Osteocyte (in vitro differentiated cells): Measurements from ENCODE around the gene SOX9. TPM values are rescaled to one million over a fixed set of nuclear protein-coding genes. Genes with fewer than 3 reads are reported as not detected.

Source experiments
- DNase-seq: peaks from one replicate; pipeline ENCODE4 v3.0.0; 2021; ENCODE audit warnings: mixed read lengths; ENCODE audit not compliant: unreplicated experiment; ENCODE audit errors: extremely low spot score
- H3K27ac Mint-ChIP-seq: one replicate; pipeline ENCODE4 v1.8.0; 2021; ENCODE audit warnings: mild to moderate bottlenecking, mixed read lengths; ENCODE audit not compliant: unreplicated experiment
- H3K27me3 Mint-ChIP-seq: one replicate; pipeline ENCODE4 v1.8.0; 2021; ENCODE audit warnings: mixed read lengths; ENCODE audit not compliant: unreplicated experiment
- H3K36me3 Mint-ChIP-seq: one replicate; pipeline ENCODE4 v1.8.0; 2021; ENCODE audit warnings: mixed read lengths; ENCODE audit not compliant: unreplicated experiment
- H3K4me1 Mint-ChIP-seq: one replicate; pipeline ENCODE4 v1.8.0; 2021; ENCODE audit warnings: mixed read lengths; ENCODE audit not compliant: unreplicated experiment
- H3K4me3 Mint-ChIP-seq: one replicate; pipeline ENCODE4 v1.8.0; 2021; ENCODE audit warnings: mild to moderate bottlenecking, moderate library complexity, mixed read lengths; ENCODE audit not compliant: unreplicated experiment
- H3K9me3 Mint-ChIP-seq: one replicate; pipeline ENCODE4 v1.8.0; 2021; ENCODE audit warnings: mixed read lengths; ENCODE audit not compliant: unreplicated experiment
- CTCF ChIP-seq: fragments of 200-600 bp; sonication (generic); IDR thresholded peaks from 2 replicates; pipeline ENCODE4 v1.5.0; 2021; ENCODE audit warnings: antibody characterized with exemption, mild to moderate bottlenecking, moderate library complexity
- total RNA-seq: library from RNA; stranded (reverse); gene quantifications from 2 replicates; pipeline ENCODE4 v1.2.1, GENCODE V29; 2021

The SOX9 gene
- total RNA-seq, 1 donor from 2014 or later, result 1.9 TPM

GRCh38 chr17:72162569-72162968 lies 41.7 kb downstream of the SOX9 start:
- Mint-ChIP-seq H3K36me3 (no peaks in the 10 kb centered on the region), H3K27me3 (peaks cover 21% of the 10 kb centered on the region), H3K4me1 (no peaks in the 10 kb centered on the region), H3K4me3 (no peak overlapping the region), H3K27ac (no peak overlapping the region), H3K9me3 (no peaks in the 10 kb centered on the region)
- no peak for TF ChIP-seq CTCF
- DNase-seq, result no peak

- no peak overlapping the region for H3K27ac Mint-ChIP-seq
- H3K4me3 Mint-ChIP-seq, result no peak overlapping the region
- H3K9me3 Mint-ChIP-seq, result no peaks in the 10 kb centered on the region
- no peak for DNase-seq
- H3K4me1 Mint-ChIP-seq, result no peaks in the 10 kb centered on the region
- peaks cover 30% of the 10 kb centered on the region for H3K27me3 Mint-ChIP-seq
- no peak for TF ChIP-seq CTCF
- no peaks in the 10 kb centered on the region for H3K36me3 Mint-ChIP-seq
Measured at GRCh38 chr17:72163474-72163873, 42.7 kb downstream of the SOX9 start.

GRCh38 chr17:72164158-72164739 lies 43.4 kb downstream of the SOX9 start:
- DNase-seq, result no peak
- no peaks in the 10 kb centered on the region for H3K9me3 Mint-ChIP-seq
- no peak for TF ChIP-seq CTCF

GRCh38 chr17:72165192-72165866 lies 44.5 kb downstream of the SOX9 start:
- no peaks in the 10 kb centered on the region for H3K9me3 Mint-ChIP-seq
- H3K27ac Mint-ChIP-seq, result no peak overlapping the region
- DNase-seq, result no peak
- H3K4me3 Mint-ChIP-seq, result no peak overlapping the region
- no peak for TF ChIP-seq CTCF
- H3K4me1 Mint-ChIP-seq, result peaks cover 2% of the 10 kb centered on the region
- H3K27me3 Mint-ChIP-seq, result peaks cover 38% of the 10 kb centered on the region
- H3K36me3 Mint-ChIP-seq, result no peaks in the 10 kb centered on the region

More at GRCh38 chr17:72164158-72164739, 43.4 kb downstream of the SOX9 start:
- H3K36me3 Mint-ChIP-seq, result no peaks in the 10 kb centered on the region
- peaks cover 30% of the 10 kb centered on the region for H3K27me3 Mint-ChIP-seq
- no peaks in the 10 kb centered on the region for H3K4me1 Mint-ChIP-seq
- H3K27ac Mint-ChIP-seq, result no peak overlapping the region
- no peak overlapping the region for H3K4me3 Mint-ChIP-seq

- peaks cover 38% of the 10 kb centered on the region for H3K27me3 Mint-ChIP-seq
- H3K36me3 Mint-ChIP-seq, result no peaks in the 10 kb centered on the region
- peaks cover 2% of the 10 kb centered on the region for H3K4me1 Mint-ChIP-seq
- no peak for DNase-seq
- no peak overlapping the region for H3K27ac Mint-ChIP-seq
- TF ChIP-seq CTCF, result no peak
- no peak overlapping the region for H3K4me3 Mint-ChIP-seq
- H3K9me3 Mint-ChIP-seq, result no peaks in the 10 kb centered on the region
Measured at GRCh38 chr17:72165867-72166439, 45.1 kb downstream of the SOX9 start.
